HG03378 (cell line): ENCODE results near the gene VAV2.
"Not testable (repeated sequence)": the region's sequence is repeated elsewhere in the genome, so short reads cannot be mapped to it uniquely, and the experiment has no call there.

Experiments used
- ATAC-seq: cut with Tn5 transposase; IDR thresholded peaks from one replicate; pipeline ENCODE4 v1.9.1; 2021; ENCODE audit warnings: mild to moderate bottlenecking, moderate library complexity; ENCODE audit not compliant: unreplicated experiment

Gene VAV2

GRCh38 chr9:133996531-133997520 is 4.7 kb upstream of the VAV2 start:
- ATAC-seq, result no peak

DNA sequence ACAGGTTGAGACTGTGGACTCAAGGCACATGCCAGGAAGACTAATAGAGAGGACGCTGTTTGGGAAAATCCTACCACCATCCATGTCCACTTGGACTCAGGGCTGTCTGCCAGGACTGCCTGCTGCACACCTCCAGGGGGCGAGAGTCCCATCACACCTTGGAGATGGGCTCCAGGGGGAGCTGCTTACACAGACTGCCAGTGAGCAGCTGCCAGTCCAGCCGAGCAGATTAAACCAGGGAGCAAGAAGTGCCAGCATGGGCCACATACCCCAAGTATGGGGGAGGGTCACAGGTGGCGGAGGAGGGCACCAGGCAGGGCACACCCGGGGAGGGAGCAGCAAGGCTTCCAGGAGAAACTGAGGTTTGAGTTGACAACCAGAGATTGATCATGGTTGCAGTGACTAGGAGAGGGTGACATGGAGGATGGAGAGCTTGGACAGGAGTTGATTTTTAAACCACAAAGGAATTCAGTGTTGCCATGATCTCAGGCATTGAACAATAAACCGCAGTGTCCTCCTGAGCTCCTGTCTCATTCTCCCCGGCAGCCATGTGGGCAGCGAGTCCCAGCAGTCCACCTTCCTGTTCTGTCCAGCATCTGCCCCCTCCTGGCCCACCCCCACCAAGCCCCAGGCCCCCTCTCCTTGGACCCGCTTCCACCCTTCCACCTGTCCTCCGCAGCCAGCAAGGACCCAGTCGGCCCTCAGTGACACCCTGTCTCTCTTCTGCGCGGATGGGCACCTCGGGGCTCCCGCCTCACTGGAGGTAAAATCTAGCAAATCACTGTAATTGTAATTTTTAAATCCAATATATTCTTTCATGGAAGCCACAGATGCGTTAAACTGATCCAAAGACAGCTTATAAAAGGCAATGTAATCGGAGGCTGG is 3.1 kb upstream of the VAV2 start:
- ATAC-seq, result no peak

GRCh38 chr9:133994353-133995011 is 2.4 kb upstream of the VAV2 start:
- ATAC-seq, result no peak

DNA sequence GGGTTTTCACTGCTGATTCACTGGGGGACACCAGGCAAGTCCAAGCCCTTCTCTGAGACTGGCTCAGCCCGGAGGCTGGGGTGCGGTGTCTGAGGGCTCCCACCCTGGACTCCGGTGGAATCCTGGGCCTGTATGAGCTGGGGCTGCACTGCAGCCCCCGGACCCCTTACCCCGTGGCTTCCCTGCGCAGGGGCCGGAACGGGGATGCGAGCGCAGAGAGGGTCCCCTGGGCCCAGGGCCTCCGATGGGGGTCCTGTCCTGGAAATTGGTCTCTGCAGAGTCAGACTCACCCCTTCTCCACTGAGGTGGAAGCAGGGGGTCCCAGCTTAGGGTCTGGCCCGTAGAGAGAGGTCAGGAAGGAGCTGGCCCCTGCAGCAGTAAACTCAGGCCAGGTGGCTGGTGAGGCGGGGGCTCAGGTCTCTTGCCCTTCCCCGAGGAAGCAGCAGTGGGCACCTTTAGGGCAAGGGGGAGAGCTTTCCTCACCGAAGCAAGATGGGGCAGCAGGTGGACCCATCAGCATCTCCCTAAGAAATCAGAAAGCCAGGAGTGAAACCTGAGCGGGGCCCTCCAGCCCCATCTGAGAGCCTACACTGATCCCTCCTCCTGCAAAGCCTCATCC is 1.6 kb upstream of the VAV2 start:
- no peak for ATAC-seq

DNA sequence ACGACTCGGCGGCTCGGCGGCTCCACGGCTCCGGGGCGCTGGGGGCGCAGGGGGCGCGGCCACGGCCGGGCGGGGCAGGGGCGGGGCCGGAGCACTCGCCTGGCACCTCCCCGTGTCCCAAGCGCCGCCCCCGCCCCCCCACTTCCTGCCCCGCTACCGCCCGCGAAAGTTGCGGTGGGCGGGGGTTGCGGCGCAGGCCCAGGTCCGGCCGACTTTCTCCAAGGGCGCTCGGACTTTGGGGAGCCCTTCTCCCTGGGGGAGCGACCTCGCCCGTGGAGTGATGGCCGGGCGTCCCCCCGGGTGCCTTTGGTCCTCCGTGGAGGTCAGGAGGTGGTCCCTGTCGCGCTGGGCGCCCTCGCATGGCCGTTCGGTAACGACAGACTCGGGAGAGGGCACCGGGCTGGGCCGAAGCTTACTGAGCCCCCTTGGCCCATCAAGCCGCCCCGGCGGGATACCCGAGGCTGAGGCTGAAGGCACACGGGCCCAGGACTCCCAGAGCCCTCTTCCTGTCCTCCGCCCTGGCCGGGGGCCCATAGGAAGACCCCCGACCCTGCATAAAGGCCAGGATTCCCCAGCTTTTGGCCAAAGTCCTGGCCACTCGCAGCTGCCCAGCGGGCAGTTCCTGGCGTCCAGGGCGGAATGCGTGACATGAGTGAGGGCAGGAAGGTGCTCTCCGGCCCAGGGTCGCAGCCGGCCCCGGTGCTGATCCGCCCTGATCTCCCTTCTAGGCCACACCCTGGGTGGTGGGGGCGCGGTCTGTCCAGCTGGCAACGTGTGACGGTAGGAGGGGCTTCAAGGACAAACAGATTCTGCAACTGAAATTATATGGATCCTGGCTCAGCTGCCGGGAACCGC is 883 bp upstream of the VAV2 start:
- ATAC-seq, result no peak

- no peak for ATAC-seq
These were observed 756 bp downstream of the VAV2 start for GRCh38 chr9:133991214-133991921.

DNA sequence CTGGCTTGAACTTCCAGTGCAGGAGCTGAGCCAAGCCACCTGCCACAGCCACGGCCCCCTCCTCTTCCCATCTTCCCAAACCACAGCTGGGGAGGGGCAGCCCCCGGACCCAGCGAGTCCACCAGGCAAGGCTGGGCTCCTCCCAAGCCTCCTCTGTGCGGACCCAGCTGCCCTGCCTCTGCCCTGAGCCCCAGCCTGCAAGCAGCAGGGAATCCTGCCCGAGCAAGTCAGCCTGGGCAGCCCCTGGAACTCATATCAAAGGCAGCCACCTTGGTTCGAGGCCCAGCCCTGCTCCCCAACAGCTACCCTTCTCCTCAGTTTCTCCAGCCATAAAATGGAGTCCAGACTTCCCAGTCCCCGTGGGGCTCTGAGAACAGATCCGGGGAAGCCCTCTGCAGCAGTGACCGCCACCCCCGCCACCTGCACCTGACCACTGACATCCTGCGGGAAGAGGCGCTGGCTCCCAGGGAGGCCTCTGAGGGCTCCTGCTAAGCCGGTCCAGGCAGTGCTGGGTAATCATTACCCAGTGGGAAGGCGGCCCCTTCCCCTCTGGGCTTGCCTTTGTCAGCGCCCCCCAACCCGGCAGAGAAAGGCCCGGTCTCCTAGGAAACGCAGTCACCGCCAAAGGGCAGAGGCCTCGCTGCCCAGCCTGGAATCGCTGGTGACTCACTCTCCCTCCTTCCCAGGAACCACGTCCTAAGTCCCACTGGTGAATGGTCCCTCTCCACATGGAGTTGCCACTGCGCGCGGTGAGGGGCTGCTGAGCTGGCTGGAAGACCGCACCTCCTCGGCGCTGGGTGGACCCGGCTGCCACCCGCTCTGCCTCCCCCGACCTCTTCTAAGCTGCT is 1.5 kb downstream of the VAV2 start:
- ATAC-seq, result no peak

GRCh38 chr9:133989625-133990365 is 2.3 kb downstream of the VAV2 start:
- no peak for ATAC-seq

- ATAC-seq, result not testable (repeated sequence)
These were observed 3.4 kb downstream of the VAV2 start for GRCh38 chr9:133988771-133989170.

DNA sequence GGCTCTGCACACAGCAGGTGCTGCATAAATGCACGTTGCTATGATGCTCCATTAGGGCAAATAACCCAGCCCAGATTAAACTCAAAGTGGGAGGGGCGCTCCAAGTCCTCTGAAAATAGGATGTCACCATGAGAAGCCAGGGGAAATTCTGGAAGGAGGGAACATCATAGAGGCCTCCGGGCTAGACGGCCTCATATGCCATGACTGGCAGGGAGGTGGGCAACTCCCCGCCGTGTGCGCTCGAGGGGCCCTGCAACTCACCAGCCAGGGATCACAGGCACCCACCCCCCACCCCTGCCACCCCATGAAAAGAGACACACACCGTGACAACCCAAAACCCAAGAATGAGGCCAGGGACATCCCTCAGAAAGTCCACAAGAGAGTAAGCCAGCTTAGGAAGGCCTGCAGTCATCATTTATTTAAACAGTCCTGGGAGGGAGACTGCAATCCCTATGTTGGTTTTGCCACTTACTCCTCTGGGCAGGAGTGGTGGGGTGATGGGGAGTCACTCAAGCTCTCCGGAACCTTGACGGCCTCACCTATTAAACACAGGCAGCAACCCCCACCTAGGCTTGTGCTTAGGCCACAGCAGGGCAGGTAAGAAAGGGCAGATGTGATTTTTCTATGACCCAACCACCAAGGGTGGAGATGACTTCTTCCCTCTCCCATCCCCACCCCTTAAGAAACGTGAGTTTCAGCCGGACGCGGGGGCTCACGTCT is 4.0 kb downstream of the VAV2 start:
- ATAC-seq, result no peak

GRCh38 chr9:133987446-133987788 is 4.7 kb downstream of the VAV2 start:
- no peak for ATAC-seq

- no peak for ATAC-seq
These were observed 5.2 kb downstream of the VAV2 start for GRCh38 chr9:133986774-133987445.

GRCh38 chr9:133986061-133986460 is 6.1 kb downstream of the VAV2 start:
- no peak for ATAC-seq

DNA sequence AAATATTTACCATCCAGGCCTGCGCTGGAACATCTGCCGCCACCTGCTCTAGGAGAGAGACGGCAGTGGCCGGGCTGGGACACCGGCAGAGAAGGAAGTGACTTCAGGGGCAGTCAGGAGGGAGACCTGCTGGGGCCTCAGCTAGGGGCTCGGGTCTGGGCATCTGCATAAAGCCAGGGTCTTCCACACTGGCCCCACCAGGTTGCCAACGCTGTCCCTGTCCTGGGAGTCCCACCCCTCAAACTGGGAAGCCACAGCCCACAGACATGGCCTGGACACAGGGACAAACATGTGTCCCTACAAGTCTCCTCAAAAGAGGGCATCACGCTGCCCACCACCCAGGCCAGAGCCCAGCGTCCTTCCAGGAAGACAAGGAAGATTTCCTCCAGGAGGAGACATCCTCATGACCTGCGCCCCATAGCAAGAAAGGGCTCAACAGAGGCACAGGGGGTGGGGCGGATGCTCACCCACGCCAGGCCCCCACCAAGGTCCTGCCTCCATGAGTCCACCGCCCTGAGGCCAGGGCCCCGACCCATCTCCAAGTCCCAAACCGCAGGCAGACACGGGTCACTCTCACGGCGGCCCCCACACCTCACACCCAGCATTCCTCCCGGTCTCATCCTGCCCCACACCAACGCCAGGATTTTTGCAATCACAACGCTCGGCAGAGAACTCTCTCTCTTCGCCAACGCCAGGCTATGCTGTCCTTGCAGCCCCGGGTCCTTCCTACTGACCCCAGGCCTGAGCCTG is 9.0 kb downstream of the VAV2 start:
- no peak for ATAC-seq

DNA sequence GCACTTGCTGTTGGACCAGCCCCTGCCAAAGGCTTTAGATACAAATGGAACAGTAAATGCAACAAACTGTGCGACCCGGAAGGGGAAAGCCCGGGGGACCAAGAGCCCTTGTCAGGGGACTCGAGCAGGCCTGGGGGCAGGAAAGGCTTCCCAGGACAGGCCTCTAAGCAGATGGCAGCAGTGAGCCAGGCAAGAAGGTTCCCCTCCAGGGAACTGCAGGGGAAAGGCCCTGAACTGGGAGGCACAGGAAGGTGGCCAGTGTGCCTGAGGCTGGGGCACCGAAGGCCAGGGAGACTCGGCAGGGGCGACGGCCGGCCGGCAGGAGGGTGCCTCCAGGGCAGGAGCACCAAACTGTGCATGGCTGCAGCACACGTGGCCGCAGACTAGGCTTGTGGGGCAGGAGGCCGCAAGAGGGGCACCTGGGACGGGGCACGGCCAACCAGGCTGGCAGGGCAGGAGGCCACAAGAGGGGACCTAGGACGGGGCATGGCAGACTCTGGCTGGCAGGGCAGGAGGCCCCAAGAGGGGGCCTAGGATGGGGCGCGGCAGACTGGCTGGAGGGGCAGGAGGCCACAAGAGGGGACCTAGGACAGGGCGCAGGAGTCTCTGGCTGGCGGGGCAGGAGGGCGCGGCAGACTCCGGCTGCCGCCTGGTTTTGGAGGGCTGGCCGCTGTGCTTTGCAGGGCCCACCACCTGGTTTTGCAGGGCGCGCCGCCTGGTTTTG is 10.0 kb downstream of the VAV2 start:
- no peak for ATAC-seq
